HG03103 (cell line): ENCODE measurements around the gene RAB11FIP5.
A peak's percentile ranks its signal among the peaks of the same experiment; 100 is the strongest.
"Not testable (repeated sequence)": the region's sequence is repeated elsewhere in the genome, so short reads cannot be mapped to it uniquely, and the experiment has no call there.

Experiments
- ATAC-seq: cut with Tn5 transposase; IDR thresholded peaks from one replicate; pipeline ENCODE4 v1.9.1; 2021; ENCODE audit warnings: low read depth; ENCODE audit not compliant: unreplicated experiment

Gene RAB11FIP5

GRCh38 chr2:73112913-73113854 is at the start of gene RAB11FIP5:
RAB11FIP5 (minus strand) TSS chr2:73112948; CDS start chr2:73112777, 171 bp downstream.
- peak; percentile 60 for ATAC-seq

- no peak for ATAC-seq
Observed at GRCh38 chr2:73156539-73157124, 43.9 kb upstream of the RAB11FIP5 start.

GRCh38 chr2:73142937-73143336 is 30.2 kb upstream of the RAB11FIP5 start:
- no peak for ATAC-seq

GRCh38 chr2:73141896-73142295 is 29.1 kb upstream of the RAB11FIP5 start:
- no peak for ATAC-seq

GRCh38 chr2:73135236-73135635 is 22.5 kb upstream of the RAB11FIP5 start:
- ATAC-seq, result no peak

- no peak for ATAC-seq
Observed at GRCh38 chr2:73134471-73134870, 21.7 kb upstream of the RAB11FIP5 start.

GRCh38 chr2:73133566-73134197 is 20.9 kb upstream of the RAB11FIP5 start:
- no peak for ATAC-seq

GRCh38 chr2:73131807-73132206 is 19.1 kb upstream of the RAB11FIP5 start:
- no peak for ATAC-seq

- ATAC-seq, result no peak
Observed at GRCh38 chr2:73130790-73131189, 18.0 kb upstream of the RAB11FIP5 start.

- no peak for ATAC-seq
Observed at GRCh38 chr2:73128841-73129535, 16.2 kb upstream of the RAB11FIP5 start.

GRCh38 chr2:73122536-73122935 is 9.8 kb upstream of the RAB11FIP5 start:
- ATAC-seq, result no peak

- not testable (repeated sequence) for ATAC-seq
Observed at GRCh38 chr2:73119611-73120239, 7.0 kb upstream of the RAB11FIP5 start.

GRCh38 chr2:73117441-73117840 is 4.7 kb upstream of the RAB11FIP5 start:
- ATAC-seq, result no peak

- no peak for ATAC-seq
Observed at GRCh38 chr2:73116182-73116960, 3.6 kb upstream of the RAB11FIP5 start.

GRCh38 chr2:73114273-73114867 is 1.6 kb upstream of the RAB11FIP5 start:
- ATAC-seq, result no peak

GRCh38 chr2:73112026-73112912 is 479 bp downstream of the RAB11FIP5 start:
- peak; percentile 9 for ATAC-seq

- no peak for ATAC-seq
Observed at GRCh38 chr2:73111073-73112025, 1.4 kb downstream of the RAB11FIP5 start.
